ENCODE measurements around the gene SMAD4. TPM values are rescaled to one million over a fixed set of nuclear protein-coding genes. Genes with fewer than 3 reads are reported as not detected.
A peak's percentile ranks its signal among the peaks of the same experiment; 100 is the strongest.

The SMAD4 gene
- total and polyA plus RNA-seq, 2 of the 13 experiments (the other 11 are each of a cell fraction or from before 2014, with no cell fraction given): 70.2 to 72.0 TPM

DNA sequence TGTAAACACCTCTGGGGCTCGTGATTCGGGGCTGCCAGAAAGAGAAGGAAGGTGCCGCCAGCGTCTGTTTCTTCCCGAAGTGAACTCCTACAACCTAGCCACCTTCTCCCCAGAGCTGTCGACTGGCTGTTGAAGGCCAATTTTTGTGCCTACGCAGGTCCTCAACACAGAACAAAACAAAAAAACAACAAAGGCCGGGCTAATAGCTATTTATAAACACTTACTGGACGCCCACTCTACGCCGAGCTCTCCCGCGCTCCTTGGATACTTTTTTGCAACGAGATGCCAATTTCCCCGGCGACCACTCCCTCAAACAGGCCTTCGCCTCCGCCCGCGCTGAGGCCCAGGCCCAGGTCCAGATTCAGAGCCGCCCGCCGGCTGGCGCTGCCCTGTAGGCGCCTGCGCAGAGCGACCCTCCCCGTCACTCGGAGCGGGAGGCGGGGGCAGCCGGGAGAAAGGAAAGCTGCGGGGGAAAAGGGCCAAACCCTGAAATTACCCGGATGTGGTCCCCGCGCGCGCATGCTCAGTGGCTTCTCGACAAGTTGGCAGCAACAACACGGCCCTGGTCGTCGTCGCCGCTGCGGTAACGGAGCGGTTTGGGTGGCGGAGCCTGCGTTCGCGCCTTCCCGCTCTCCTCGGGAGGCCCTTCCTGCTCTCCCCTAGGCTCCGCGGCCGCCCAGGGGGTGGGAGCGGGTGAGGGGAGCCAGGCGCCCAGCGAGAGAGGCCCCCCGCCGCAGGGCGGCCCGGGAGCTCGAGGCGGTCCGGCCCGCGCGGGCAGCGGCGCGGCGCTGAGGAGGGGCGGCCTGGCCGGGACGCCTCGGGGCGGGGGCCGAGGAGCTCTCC is at the start of gene SMAD4 (continued):
- TF ChIP-seq, protein P1, sequence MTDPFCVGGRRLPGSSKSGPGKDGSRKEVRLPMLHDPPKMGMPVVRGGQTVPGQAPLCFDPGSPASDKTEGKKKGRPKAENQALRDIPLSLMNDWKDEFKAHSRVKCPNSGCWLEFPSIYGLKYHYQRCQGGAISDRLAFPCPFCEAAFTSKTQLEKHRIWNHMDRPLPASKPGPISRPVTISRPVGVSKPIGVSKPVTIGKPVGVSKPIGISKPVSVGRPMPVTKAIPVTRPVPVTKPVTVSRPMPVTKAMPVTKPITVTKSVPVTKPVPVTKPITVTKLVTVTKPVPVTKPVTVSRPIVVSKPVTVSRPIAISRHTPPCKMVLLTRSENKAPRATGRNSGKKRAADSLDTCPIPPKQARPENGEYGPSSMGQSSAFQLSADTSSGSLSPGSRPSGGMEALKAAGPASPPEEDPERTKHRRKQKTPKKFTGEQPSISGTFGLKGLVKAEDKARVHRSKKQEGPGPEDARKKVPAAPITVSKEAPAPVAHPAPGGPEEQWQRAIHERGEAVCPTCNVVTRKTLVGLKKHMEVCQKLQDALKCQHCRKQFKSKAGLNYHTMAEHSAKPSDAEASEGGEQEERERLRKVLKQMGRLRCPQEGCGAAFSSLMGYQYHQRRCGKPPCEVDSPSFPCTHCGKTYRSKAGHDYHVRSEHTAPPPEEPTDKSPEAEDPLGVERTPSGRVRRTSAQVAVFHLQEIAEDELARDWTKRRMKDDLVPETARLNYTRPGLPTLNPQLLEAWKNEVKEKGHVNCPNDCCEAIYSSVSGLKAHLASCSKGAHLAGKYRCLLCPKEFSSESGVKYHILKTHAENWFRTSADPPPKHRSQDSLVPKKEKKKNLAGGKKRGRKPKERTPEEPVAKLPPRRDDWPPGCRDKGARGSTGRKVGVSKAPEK (CRISPR knock-in tag; IDR thresholded peaks at IDR 0.05; ENCODE audit: borderline replicate concordance): no peak
- TF ChIP-seq, protein P2, sequence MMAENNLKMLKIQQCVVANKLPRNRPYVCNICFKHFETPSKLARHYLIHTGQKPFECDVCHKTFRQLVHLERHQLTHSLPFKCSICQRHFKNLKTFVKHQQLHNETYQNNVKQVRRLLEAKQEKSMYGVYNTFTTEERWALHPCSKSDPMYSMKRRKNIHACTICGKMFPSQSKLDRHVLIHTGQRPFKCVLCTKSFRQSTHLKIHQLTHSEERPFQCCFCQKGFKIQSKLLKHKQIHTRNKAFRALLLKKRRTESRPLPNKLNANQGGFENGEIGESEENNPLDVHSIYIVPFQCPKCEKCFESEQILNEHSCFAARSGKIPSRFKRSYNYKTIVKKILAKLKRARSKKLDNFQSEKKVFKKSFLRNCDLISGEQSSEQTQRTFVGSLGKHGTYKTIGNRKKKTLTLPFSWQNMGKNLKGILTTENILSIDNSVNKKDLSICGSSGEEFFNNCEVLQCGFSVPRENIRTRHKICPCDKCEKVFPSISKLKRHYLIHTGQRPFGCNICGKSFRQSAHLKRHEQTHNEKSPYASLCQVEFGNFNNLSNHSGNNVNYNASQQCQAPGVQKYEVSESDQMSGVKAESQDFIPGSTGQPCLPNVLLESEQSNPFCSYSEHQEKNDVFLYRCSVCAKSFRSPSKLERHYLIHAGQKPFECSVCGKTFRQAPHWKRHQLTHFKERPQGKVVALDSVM (CRISPR knock-in tag; IDR thresholded peaks at IDR 0.05): peak; percentile 29; the same call in 1 of the 2 replicates
- TF ChIP-seq CEBPG (CRISPR knock-in tag; IDR thresholded peaks at IDR 0.05) (no peak), NCOA1 (CRISPR knock-in tag; IDR thresholded peaks at IDR 0.05) (no peak), TBP (CRISPR knock-in tag; IDR thresholded peaks at IDR 0.05) (no peak), POGZ (CRISPR knock-in tag; IDR thresholded peaks at IDR 0.05) (peak; percentile 25; the same call in 1 of the 2 replicates), EZH2 (conservative IDR thresholded peaks at IDR 0.05; ENCODE audit: low read depth, low read length) (no peak), TMF1 (CRISPR knock-in tag; IDR thresholded peaks at IDR 0.05; ENCODE audit: low read depth) (peak; percentile 64; the same call in 1 of the 2 replicates), NR2F6 (IDR thresholded peaks at IDR 0.05) (no peak), NR2F6 (CRISPR knock-in tag; IDR thresholded peaks at IDR 0.05) (0 out of 2 replicates have a peak, but pooled peaks have one; percentile 19), ZNF567 (CRISPR knock-in tag; IDR thresholded peaks at IDR 0.05; ENCODE audit: borderline replicate concordance) (peak; percentile 65; the same call in 1 of the 2 replicates)
- TF ChIP-seq, protein P3, sequence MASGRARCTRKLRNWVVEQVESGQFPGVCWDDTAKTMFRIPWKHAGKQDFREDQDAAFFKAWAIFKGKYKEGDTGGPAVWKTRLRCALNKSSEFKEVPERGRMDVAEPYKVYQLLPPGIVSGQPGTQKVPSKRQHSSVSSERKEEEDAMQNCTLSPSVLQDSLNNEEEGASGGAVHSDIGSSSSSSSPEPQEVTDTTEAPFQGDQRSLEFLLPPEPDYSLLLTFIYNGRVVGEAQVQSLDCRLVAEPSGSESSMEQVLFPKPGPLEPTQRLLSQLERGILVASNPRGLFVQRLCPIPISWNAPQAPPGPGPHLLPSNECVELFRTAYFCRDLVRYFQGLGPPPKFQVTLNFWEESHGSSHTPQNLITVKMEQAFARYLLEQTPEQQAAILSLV (CRISPR knock-in tag; IDR thresholded peaks at IDR 0.05; ENCODE audit: borderline replicate concordance): peak; percentile 71; the same call in 1 of the 2 replicates
- TF ChIP-seq, protein P4, sequence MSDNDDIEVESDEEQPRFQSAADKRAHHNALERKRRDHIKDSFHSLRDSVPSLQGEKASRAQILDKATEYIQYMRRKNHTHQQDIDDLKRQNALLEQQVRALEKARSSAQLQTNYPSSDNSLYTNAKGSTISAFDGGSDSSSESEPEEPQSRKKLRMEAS (IDR thresholded peaks at IDR 0.05): peak; percentile 61
- TF ChIP-seq, protein P5, sequence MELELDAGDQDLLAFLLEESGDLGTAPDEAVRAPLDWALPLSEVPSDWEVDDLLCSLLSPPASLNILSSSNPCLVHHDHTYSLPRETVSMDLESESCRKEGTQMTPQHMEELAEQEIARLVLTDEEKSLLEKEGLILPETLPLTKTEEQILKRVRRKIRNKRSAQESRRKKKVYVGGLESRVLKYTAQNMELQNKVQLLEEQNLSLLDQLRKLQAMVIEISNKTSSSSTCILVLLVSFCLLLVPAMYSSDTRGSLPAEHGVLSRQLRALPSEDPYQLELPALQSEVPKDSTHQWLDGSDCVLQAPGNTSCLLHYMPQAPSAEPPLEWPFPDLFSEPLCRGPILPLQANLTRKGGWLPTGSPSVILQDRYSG (CRISPR knock-in tag; IDR thresholded peaks at IDR 0.05): peak; percentile 62; the same call in 1 of the 2 replicates
- TF ChIP-seq, protein P6, sequence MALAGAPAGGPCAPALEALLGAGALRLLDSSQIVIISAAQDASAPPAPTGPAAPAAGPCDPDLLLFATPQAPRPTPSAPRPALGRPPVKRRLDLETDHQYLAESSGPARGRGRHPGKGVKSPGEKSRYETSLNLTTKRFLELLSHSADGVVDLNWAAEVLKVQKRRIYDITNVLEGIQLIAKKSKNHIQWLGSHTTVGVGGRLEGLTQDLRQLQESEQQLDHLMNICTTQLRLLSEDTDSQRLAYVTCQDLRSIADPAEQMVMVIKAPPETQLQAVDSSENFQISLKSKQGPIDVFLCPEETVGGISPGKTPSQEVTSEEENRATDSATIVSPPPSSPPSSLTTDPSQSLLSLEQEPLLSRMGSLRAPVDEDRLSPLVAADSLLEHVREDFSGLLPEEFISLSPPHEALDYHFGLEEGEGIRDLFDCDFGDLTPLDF (CRISPR knock-in tag; IDR thresholded peaks at IDR 0.05): 0 out of 2 replicates have a peak, but pooled peaks have one; percentile 55
- TF ChIP-seq, protein P7, sequence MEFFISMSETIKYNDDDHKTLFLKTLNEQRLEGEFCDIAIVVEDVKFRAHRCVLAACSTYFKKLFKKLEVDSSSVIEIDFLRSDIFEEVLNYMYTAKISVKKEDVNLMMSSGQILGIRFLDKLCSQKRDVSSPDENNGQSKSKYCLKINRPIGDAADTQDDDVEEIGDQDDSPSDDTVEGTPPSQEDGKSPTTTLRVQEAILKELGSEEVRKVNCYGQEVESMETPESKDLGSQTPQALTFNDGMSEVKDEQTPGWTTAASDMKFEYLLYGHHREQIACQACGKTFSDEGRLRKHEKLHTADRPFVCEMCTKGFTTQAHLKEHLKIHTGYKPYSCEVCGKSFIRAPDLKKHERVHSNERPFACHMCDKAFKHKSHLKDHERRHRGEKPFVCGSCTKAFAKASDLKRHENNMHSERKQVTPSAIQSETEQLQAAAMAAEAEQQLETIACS (CRISPR knock-in tag; IDR thresholded peaks at IDR 0.05): peak; percentile 48
- TF ChIP-seq, protein P8, sequence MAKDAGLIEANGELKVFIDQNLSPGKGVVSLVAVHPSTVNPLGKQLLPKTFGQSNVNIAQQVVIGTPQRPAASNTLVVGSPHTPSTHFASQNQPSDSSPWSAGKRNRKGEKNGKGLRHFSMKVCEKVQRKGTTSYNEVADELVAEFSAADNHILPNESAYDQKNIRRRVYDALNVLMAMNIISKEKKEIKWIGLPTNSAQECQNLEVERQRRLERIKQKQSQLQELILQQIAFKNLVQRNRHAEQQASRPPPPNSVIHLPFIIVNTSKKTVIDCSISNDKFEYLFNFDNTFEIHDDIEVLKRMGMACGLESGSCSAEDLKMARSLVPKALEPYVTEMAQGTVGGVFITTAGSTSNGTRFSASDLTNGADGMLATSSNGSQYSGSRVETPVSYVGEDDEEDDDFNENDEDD (CRISPR knock-in tag; IDR thresholded peaks at IDR 0.05; ENCODE audit: borderline replicate concordance): peak; percentile 79
